OCI-LY1 (cell line): ENCODE data around the gene SFI1.

Experiments
- CTCF ChIP-seq: fragments of 200-600 bp; sonication (generic), shearing (Covaris generic); IDR thresholded peaks from 2 replicates; pipeline ENCODE4 v1.5.1; 2017; ENCODE audit warnings: mild to moderate bottlenecking, antibody characterized with exemption, low read length, moderate library complexity, mixed read lengths
- EZH2 ChIP-seq: fragments of 200-600 bp; sonication (generic), shearing (Covaris generic); IDR thresholded peaks from 2 replicates; pipeline ENCODE4 v1.8.0; 2017; ENCODE audit warnings: borderline replicate concordance, mixed run types, mild to moderate bottlenecking, antibody characterized with exemption, low read length, moderate library complexity, mixed read lengths

GRCh38 chr22:31540966-31541365, 44.6 kb downstream of the SFI1 start:
- TF ChIP-seq CTCF (no peak), EZH2 (no peak)
